Kidney glomerular epithelial cell (primary cell): Measurements from ENCODE around the gene CALCOCO1.
"Not testable (repeated sequence)": the region's sequence is repeated elsewhere in the genome, so short reads cannot be mapped to it uniquely, and the experiment has no call there.

Experiments
- DNase-seq: peaks from one replicate; lab custom pipeline; 2025; lab: John Stamatoyannopoulos, UW

CALCOCO1 gene

DNA sequence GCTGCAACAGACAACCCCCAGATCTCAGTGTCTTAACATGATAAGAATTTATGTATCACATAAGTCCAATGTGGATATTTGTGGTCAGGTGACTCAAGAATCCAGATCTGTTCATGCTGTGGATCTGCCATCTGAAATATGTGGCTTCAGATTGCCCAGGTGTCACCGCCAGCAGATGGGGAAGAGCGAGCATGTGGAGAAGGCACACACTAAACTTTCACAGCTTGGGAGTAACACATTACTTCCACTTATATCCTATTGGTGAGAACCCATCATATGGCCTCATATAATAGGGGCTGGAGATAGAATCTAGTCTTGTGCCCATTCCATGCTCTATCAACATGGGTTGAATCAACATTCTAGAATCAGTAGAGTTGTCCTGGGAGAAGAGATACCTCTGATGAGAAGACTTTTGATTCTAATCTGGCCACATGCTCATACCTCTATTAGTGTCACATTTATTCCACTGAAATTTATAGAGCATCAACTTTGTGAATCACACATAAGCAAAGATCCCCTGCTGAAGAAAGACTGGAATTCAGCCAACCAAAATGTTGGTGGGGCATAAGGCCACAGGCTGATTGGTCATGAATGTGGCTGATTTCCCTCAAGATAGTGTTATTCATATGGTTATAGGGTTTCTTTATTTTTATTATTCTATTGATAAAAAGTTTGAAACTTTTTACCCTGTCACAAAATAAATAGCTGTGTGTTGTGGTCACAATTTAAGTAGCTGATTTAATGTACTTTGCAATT, 6.0 kb upstream of the CALCOCO1 start:
- DNase-seq = peak; percentile 62

DNA sequence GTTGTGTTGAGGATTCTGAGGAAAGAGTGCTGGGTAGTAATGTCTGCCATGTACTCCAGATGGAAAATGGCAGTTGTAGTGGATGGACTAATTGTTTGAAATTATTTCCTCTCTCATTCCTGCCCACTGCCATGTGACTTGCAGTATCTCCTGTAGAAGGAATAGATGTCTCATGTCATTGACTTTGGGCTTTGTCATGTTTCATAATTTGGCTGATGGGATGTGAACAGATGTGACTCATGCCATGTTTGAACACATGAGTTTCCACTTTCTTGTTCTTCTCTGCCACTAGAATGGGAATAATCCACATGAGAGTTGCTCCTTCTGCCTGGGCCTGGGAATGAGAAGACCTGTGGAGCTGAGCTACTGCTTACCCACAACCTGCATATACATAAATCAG, 2.4 kb upstream of the CALCOCO1 start:
- DNase-seq = no peak

- no peak for DNase-seq
Observed at GRCh38 chr12:53728206-53728605, 954 bp upstream of the CALCOCO1 start.

- no peak for DNase-seq
Observed at GRCh38 chr12:53726946-53727309, 324 bp downstream of the CALCOCO1 start.

DNA sequence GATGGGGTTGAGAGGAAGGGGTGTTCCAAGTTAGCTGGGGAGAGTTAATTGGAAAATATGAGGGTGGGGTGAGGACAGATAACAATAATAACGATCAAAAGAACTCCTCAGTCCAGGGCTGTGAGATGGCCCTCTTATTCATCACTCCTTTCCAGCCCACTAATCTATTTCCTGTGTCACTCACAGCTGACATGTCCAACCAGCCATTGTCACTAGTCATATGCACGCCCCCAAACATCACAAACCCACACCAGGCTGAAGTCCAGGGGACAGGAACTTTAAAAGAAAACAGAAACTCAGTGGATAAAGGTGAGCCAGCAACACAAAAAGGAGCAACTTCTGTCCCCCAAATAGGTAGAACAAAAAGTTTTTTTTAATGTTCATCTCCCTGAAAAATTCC, 911 bp downstream of the CALCOCO1 start:
- DNase-seq = peak; percentile 10

DNA sequence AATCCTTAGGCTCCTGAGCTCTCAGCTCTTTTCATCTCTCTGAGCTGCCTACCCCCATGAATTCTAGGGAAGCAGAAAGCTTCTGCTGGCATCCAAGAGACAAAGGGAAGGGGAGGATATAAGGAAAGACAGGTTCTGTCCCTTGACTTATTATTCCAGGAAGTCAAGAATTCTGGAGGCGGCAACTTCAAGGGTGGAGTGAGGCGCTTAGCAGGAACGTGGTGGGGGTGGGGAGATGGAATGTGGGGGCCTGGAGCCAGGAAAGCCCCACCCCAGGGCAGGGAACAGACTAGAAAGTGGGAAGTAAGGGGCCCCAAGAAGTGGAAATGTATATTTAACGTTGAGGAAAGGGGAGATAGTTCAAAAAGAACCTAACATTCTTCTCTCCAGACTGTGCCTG, 1.4 kb downstream of the CALCOCO1 start:
- DNase-seq = no peak

GRCh38 chr12:53722450-53723041, 4.7 kb downstream of the CALCOCO1 start:
- DNase-seq = no peak

GRCh38 chr12:53720946-53721345, 6.3 kb downstream of the CALCOCO1 start:
- no peak for DNase-seq

GRCh38 chr12:53719649-53720048, 7.6 kb downstream of the CALCOCO1 start:
- no peak for DNase-seq

GRCh38 chr12:53718567-53718966, 8.7 kb downstream of the CALCOCO1 start:
- DNase-seq = not testable (repeated sequence)

- no peak for DNase-seq
Observed at GRCh38 chr12:53717319-53717718, 9.9 kb downstream of the CALCOCO1 start.

GRCh38 chr12:53714004-53714403, 13.2 kb downstream of the CALCOCO1 start:
- DNase-seq = no peak

- DNase-seq = no peak
Observed at GRCh38 chr12:53713516-53713915, 13.7 kb downstream of the CALCOCO1 start.

DNA sequence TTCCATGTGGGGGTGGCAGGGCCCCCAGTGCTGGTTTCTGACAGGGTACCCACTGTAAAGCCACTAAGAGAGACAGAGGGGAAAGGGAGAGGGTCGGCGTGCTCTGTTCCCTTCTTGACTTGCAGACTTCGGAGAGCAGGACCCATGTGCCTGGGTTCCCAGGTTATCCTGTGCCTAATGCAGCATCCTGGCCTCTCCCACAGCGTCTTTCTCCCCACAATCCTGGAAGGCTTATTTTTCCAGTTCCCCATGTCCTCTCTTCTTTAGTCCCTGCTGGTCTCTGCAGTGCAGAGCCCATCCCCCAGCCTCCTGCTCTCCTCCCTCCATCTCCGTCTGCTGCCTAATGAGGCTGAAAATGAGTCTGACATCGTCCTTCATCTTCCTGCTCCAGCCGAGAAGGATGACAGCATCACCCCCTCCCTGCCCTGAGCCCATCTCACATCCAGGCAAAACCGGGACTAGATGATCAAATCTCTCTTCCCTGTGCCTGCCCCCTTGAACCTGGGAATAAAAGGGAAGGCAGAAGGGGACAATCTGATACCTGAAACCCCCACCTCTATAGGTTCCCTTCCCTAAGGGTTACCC, 15.1 kb downstream of the CALCOCO1 start:
- peak; percentile 31 for DNase-seq

DNA sequence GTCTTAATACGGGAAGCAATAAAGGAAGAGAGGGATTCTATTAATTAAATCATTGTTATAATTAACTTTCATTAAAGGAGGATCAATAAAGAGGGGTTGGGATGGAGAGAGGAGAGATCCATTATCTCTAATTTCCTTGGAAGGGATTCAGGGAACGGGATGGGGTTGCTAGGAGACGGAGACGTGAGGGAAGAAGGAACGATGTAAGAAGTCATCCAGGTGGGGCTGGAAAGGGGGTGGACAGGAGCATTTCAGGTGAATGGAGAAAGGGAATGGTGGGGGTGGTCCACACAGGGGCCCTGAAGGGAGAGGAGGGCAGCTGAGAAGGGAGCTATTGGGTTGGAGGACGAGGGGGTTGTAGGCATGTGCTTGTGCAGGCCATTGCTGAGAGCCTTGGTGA, 17.2 kb downstream of the CALCOCO1 start:
- no peak for DNase-seq

GRCh38 chr12:53709671-53710070, 17.6 kb downstream of the CALCOCO1 start:
- no peak for DNase-seq

- DNase-seq = no peak
Observed at GRCh38 chr12:53706080-53706479, 21.2 kb downstream of the CALCOCO1 start.

- DNase-seq = peak; percentile 3
Observed at GRCh38 chr12:53703756-53704155, 23.5 kb downstream of the CALCOCO1 start.

DNA sequence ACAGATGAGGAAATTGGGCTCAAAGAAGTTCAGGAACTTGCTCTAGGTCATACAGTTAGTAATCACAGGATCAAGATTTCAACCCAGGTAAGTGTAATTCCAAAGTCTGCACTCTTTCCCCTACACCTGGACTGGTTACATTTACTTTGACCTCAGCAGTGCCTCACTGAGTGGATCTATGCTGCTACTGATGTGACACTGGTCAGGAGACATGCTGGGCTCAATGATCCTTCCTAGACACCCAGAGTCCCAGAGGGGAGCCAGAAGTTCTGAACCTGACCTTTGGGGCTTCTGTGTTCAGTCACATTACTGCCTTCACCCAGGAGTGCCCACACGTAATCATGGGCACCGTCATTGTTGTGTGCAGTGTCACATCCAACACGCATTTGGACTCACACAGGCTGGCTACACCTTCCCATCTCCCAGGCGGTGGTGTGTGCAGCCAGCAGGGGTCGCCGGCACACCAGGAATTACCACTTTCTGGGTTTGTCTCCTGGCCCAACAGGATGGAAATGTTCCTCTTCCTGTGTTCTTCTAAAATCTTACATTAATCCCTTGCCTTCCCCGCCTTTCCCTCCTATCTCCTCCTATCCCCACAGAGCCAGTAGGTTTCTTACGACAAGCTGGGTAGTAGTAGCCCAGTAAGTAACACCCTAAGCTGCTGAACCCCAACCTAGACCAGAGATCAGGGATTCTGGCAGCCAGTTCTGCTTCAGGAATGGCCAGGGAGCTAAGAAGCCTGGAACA, 25.6 kb downstream of the CALCOCO1 start:
- DNase-seq = peak; percentile 26

DNA sequence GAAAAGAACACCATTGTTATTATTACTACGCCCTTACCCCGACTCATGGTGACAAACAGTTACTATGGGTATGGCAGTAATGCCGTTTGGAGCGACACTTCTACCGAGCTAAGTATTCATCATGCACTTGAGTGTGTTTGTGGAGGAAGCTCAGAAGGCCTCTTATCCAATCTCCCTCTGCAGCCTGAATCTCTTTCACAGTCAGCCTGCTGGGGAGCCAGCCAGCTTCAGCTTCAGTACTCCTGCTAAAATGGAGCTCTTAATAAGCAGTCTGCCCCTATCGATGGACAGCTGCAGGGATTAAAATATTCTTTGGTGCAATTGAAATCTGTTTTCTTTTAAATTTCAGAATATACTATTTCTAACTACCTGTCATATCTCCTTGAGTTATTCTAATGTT, 26.7 kb downstream of the CALCOCO1 start:
- DNase-seq = no peak

DNA sequence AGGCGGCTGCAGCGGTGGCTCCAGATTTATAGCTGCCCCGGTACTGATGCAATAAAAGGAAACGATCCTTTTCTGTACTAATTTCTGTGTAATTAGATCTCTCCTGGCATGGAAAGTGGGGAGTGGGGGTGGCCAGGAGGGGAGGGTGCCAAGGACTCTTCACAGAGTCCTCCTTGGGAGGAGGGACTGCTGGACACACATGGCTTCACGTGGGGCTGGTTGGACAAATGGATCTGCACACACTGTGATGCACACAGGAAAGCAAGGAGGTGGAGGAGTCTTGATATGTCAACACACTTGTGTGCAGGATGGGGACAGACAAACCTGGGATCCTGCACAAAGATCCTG, 27.6 kb downstream of the CALCOCO1 start:
- no peak for DNase-seq

GRCh38 chr12:53698948-53699677, 28.1 kb downstream of the CALCOCO1 start:
- DNase-seq = no peak
